Gastrocnemius medialis (tissue), 4 donors: ENCODE data around the gene PRR5L. TPM values are rescaled to one million over a fixed set of nuclear protein-coding genes. Genes with fewer than 3 reads are reported as not detected.

Source experiments
- ATAC-seq, 2 donors: fragments of 150-250 bp; one replicate each; pipeline ENCODE4 v1.9.1; 2016
- DNase-seq, 2 donors: peaks; one replicate each; pipeline ENCODE4 v3.0.0-alpha.2; 2019
- H3K27ac ChIP-seq, 4 donors: fragments of 200-600 bp; sonication (generic); 1 replicate in 1 of 4; 2 replicates in 3 of 4; pipeline ENCODE4 v1.5.1; 2016 to 2018; ENCODE audit warnings: mild to moderate bottlenecking in 2 of 4, moderate library complexity in 1 of 4
- H3K27me3 ChIP-seq, 3 donors: fragments of 200-600 bp; sonication (generic) in 2 of 3; 1 replicate in 1 of 3; 2 replicates in 2 of 3; pipeline versions ENCODE4 v1.5.1 to v1.6.0; 2016 to 2019; ENCODE audit warnings: mild to moderate bottlenecking in 1 of 3, moderate library complexity in 1 of 3
- H3K36me3 ChIP-seq, 2 donors: fragments of 200-600 bp; sonication (generic) in 1 of 2; one replicate each; pipeline ENCODE4 v1.5.1; 2017 to 2018
- H3K4me1 ChIP-seq, 2 donors: fragments of 200-600 bp; sonication (generic) in 1 of 2; one replicate each; pipeline ENCODE4 v1.5.1; 2016 to 2017; ENCODE audit warnings: mild to moderate bottlenecking in 2 of 2
- H3K4me3 ChIP-seq, 4 donors: fragments of 200-600 bp; sonication (generic) in 3 of 4; 1 replicate in 1 of 4; 2 replicates in 3 of 4; pipeline ENCODE4 v1.5.1; 2016 to 2019; ENCODE audit warnings: mild to moderate bottlenecking in 2 of 4
- H3K9me3 ChIP-seq, 3 donors: fragments of 200-600 bp; sonication (generic) in 2 of 3; 1 replicate in 1 of 3; 2 replicates in 2 of 3; pipeline ENCODE4 v1.5.1; 2016 to 2019
- CTCF ChIP-seq, 5 experiments: fragments of 450-650 bp in 3 of 5; fragments of 200-600 bp in 2 of 5; sonication (generic) in 2 of 5; IDR thresholded peaks in 4 of 5; conservative IDR thresholded peaks in 1 of 5; 1 replicate in 4 of 5; 2 replicates in 1 of 5; pipeline ENCODE4 v1.5.1; 2016 to 2019; ENCODE audit warnings: antibody characterized with exemption in 5 of 5, mild to moderate bottlenecking in 3 of 5, moderate library complexity in 3 of 5
- POLR2A ChIP-seq, 2 donors: fragments of 450-650 bp; IDR thresholded peaks; one replicate each; pipeline ENCODE4 v1.6.1; 2017; ENCODE audit warnings: antibody characterized with exemption in 2 of 2, mild to moderate bottlenecking in 2 of 2, moderate library complexity in 2 of 2
- in situ Hi-C, 4 donors: fragments of 200-750 bp; cut with MboI; loops; one replicate each; pipeline versions ENCODE4 v1.15.0 to v1.8.0; 2017; ENCODE audit warnings: low sequenced_read_pairs in 4 of 4
- intact Hi-C: fragments of 100-400 bp; cut with DNase I; formaldehyde crosslinking; loops from one replicate; pipeline ENCODE4 v1.15.1; 2023; ENCODE audit warnings: low total_unique reads
- total RNA-seq, 4 donors: library from RNA; depleted of rRNA; stranded (reverse); fragments of >200 nt; gene quantifications; one replicate each; pipeline versions ENCODE4 v1.1.0 to v1.2.3, GENCODE V29; 2016

Gene PRR5L
- total RNA-seq, 4 donors from 2014 or later = 0.46 to 3.2 (median 1.2) TPM

- no peak for ATAC-seq
- intact Hi-C loops = no loop called here
- Histone ChIP-seq H3K9me3 (no peaks in the 10 kb centered on the region), H3K27me3 (no peaks in the 10 kb centered on the region), H3K4me1 (no peaks in the 10 kb centered on the region), H3K4me3 (no peak overlapping the region), H3K36me3 (no peaks in the 10 kb centered on the region), H3K27ac (no peak overlapping the region)
- in situ Hi-C loops = no loop called here
- DNase-seq = no peak
- TF ChIP-seq CTCF (IDR thresholded peaks at IDR 0.05 in 4 of 5, conservative IDR thresholded peaks at IDR 0.05 in 1 of 5) = no peak
Observed at GRCh38 chr11:36365907-36366306, 69.8 kb downstream of the PRR5L start.

DNA sequence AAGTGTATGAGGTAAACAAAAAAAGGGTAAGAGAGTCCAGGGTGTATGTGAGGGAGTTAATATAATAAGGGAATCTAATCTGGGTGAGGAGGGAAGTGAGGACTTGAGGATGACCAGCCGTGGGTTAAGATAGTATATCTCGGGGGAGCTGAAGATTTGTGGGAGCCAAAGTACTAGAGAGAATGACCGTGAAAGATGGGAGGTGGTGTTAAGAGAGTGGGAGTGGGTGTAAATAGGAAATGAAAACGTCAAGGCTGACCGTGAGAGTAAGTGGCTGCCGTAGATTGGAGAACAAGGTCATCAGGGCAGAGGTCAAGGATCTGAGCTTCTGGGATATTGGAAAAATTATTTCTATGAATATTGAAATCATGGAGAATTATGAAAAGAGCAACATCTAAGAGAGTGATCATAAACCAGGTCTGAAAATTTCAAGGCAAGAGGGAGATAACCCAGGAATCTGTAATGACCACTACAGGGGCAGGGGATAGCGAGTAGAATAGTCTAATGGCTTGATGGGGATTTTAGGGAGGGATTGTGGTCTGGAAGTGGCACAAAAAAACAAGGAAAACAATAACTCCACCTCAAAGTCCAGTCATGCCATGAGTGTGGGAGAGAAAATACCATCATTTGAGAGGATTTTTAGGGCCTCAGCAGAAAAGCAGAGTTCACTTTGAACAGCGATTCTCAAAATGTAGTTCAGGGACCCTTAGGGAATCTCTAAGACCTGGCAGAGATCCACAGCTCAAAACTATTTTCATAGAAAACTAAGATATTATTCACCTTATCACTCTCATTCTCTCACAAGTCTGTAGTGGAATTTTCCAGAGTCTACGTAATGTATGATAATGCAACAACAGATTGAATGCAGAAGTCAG is 72.0 kb downstream of the PRR5L start:
- TF ChIP-seq POLR2A (IDR thresholded peaks at IDR 0.05) = no peak
- TF ChIP-seq CTCF (IDR thresholded peaks at IDR 0.05 in 4 of 5, conservative IDR thresholded peaks at IDR 0.05 in 1 of 5) = no peak
- no peak for DNase-seq
- H3K4me1 ChIP-seq = no peaks in the 10 kb centered on the region
- no peaks in the 10 kb centered on the region for H3K9me3 ChIP-seq
- no peaks in the 10 kb centered on the region for H3K27me3 ChIP-seq
- in situ Hi-C loops = no loop called here
- ATAC-seq = no peak
- H3K36me3 ChIP-seq = no peaks in the 10 kb centered on the region
- no peak overlapping the region for H3K27ac ChIP-seq
- H3K4me3 ChIP-seq = no peak overlapping the region
- intact Hi-C loops = no loop called here

- H3K4me3 ChIP-seq = no peak overlapping the region
- ATAC-seq (no peak), DNase-seq (no peak)
- no peak overlapping the region for H3K27ac ChIP-seq
- intact Hi-C loops = no loop called here
- no peak for TF ChIP-seq CTCF (IDR thresholded peaks at IDR 0.05 in 4 of 5, conservative IDR thresholded peaks at IDR 0.05 in 1 of 5)
- TF ChIP-seq POLR2A (IDR thresholded peaks at IDR 0.05) = no peak
- no peaks in the 10 kb centered on the region for H3K36me3 ChIP-seq
- H3K9me3 ChIP-seq = no peaks in the 10 kb centered on the region
- H3K4me1 ChIP-seq = no peaks in the 10 kb centered on the region
- in situ Hi-C loops = no loop called here
- H3K27me3 ChIP-seq = peaks cover 4 to 11% (median 5%) of the 10 kb centered on the region in 3 donors
Observed at GRCh38 chr11:36371181-36371580, 75.1 kb downstream of the PRR5L start.

- Histone ChIP-seq H3K4me1 (peaks cover 0 to 4% of the 10 kb centered on the region in 2 donors), H3K9me3 (no peaks in the 10 kb centered on the region), H3K36me3 (no peaks in the 10 kb centered on the region), H3K4me3 (no peak overlapping the region), H3K27ac (no peak overlapping the region), H3K27me3 (peaks cover 5 to 14% (median 9%) of the 10 kb centered on the region in 3 donors)
- in situ Hi-C loops (no loop called here), intact Hi-C loops (no loop called here)
- DNase-seq (no peak), ATAC-seq (no peak)
- TF ChIP-seq CTCF (IDR thresholded peaks at IDR 0.05 in 4 of 5, conservative IDR thresholded peaks at IDR 0.05 in 1 of 5) (no peak), POLR2A (IDR thresholded peaks at IDR 0.05) (no peak)
Observed at GRCh38 chr11:36371590-36371989, 75.5 kb downstream of the PRR5L start.
